GM23338 (cell line): ENCODE results near the gene CABLES1. TPM values are rescaled to one million over a fixed set of nuclear protein-coding genes. Genes with fewer than 3 reads are reported as not detected.

Experiments used
- ATAC-seq: fragments of 200-7000 bp; cut with Tn5 transposase; 3 replicates; pipeline ENCODE4 v1.9.1; 2020
- DNase-seq: peaks from one replicate; pipeline ENCODE4 v3.0.0-alpha.2; 2015; ENCODE audit warnings: low spot score
- H2AFZ ChIP-seq: fragments of 200-600 bp; sonication (generic); 2 replicates; pipeline ENCODE4 v1.8.0; 2016; ENCODE audit warnings: antibody characterized with exemption, mild to moderate bottlenecking, moderate library complexity
- H3F3A ChIP-seq: fragments of 200-600 bp; sonication (generic); replicated peaks from 2 replicates; pipeline ENCODE4 v1.8.0; 2017; ENCODE audit warnings: antibody characterized with exemption, mixed run types, low read depth
- H3K27ac ChIP-seq: fragments of 200-600 bp; sonication (generic); 2 replicates; pipeline ENCODE4 v1.6.1; 2016; ENCODE audit warnings: low read depth
- H3K27me3 ChIP-seq: fragments of 200-600 bp; sonication (generic); 2 replicates; pipeline ENCODE4 v1.8.0; 2016; ENCODE audit warnings: mild to moderate bottlenecking, mixed run types, moderate library complexity; ENCODE audit not compliant: insufficient read depth
- H3K36me3 ChIP-seq: fragments of 200-600 bp; sonication (generic); 2 replicates; pipeline ENCODE4 v1.8.0; 2016; ENCODE audit warnings: mild to moderate bottlenecking; ENCODE audit not compliant: insufficient read depth
- H3K4me1 ChIP-seq: fragments of 200-600 bp; sonication (generic); 2 replicates; pipeline ENCODE4 v1.8.0; 2016; ENCODE audit warnings: mild to moderate bottlenecking, moderate library complexity; ENCODE audit not compliant: insufficient read depth
- H3K4me2 ChIP-seq: fragments of 200-600 bp; sonication (generic); 2 replicates; pipeline ENCODE4 v1.7.1; 2017; ENCODE audit warnings: mixed run types
- H3K4me3 ChIP-seq: fragments of 200-600 bp; sonication (generic); 2 replicates; pipeline ENCODE4 v1.6.1; 2016; ENCODE audit warnings: mixed run types
- H3K79me2 ChIP-seq: fragments of 200-600 bp; sonication (generic); replicated peaks from 2 replicates; pipeline ENCODE4 v1.8.0; 2017; ENCODE audit warnings: mild to moderate bottlenecking; ENCODE audit not compliant: insufficient read depth
- H3K9me2 ChIP-seq: fragments of 200-600 bp; sonication (generic); 2 replicates; pipeline ENCODE4 v1.8.0; 2017; ENCODE audit not compliant: insufficient read depth
- H4K20me1 ChIP-seq: fragments of 200-600 bp; sonication (generic); replicated peaks from 2 replicates; pipeline ENCODE4 v1.8.0; 2017; ENCODE audit warnings: mild to moderate bottlenecking; ENCODE audit not compliant: insufficient read depth
- H3K27ac Mint-ChIP-seq: 2 replicates; pipeline ENCODE4 v1.8.0; 2020; ENCODE audit warnings: inconsistent platforms, mild to moderate bottlenecking, moderate library complexity, mixed read lengths
- H3K27me3 Mint-ChIP-seq: 3 replicates; pipeline ENCODE4 v1.8.0; 2022; ENCODE audit warnings: low read depth, mild to moderate bottlenecking, moderate library complexity, mixed read lengths, inconsistent platforms; ENCODE audit not compliant: insufficient read depth, poor library complexity
- H3K36me3 Mint-ChIP-seq: 3 replicates; pipeline ENCODE4 v1.8.0; 2021; ENCODE audit warnings: low read depth, mild to moderate bottlenecking, inconsistent platforms, moderate library complexity, mixed read lengths
- H3K4me1 Mint-ChIP-seq: 3 replicates; pipeline ENCODE4 v1.8.0; 2020; ENCODE audit warnings: mild to moderate bottlenecking, inconsistent platforms, mixed read lengths
- H3K4me3 Mint-ChIP-seq: 3 replicates; pipeline ENCODE4 v1.8.0; 2021; ENCODE audit warnings: moderate library complexity, mild to moderate bottlenecking, inconsistent platforms, mixed read lengths
- H3K9me3 Mint-ChIP-seq: 3 replicates; pipeline ENCODE4 v1.8.0; 2020; ENCODE audit warnings: moderate library complexity, mild to moderate bottlenecking, inconsistent platforms, mixed read lengths
- CREB1 ChIP-seq: fragments of 250-450 bp; sonication (Bioruptor Pico); IDR thresholded peaks from 2 replicates; pipeline ENCODE4 v1.5.0; 2020; ENCODE audit warnings: low read depth, mild to moderate bottlenecking, moderate library complexity
- CTCF ChIP-seq, 2 experiments: fragments of 200-600 bp in 1 of 2; sonication (generic) in 1 of 2; conservative IDR thresholded peaks; 2 replicates each; pipeline versions ENCODE4 v1.5.1 to v1.6.1; 2016 to 2017; ENCODE audit warnings: antibody characterized with exemption in 2 of 2, low read depth in 2 of 2, mild to moderate bottlenecking in 2 of 2, moderate library complexity in 1 of 2
- ETS1 ChIP-seq: IDR thresholded peaks from 2 replicates; pipeline ENCODE4 v1.6.1; 2016; ENCODE audit warnings: antibody characterized with exemption
- EZH2 ChIP-seq: fragments of 200-600 bp; sonication (generic); IDR thresholded peaks from one replicate; pipeline ENCODE4 v1.8.0; 2017; ENCODE audit warnings: antibody characterized with exemption, mild to moderate bottlenecking, low read depth; ENCODE audit not compliant: unreplicated experiment
- EZH2phosphoT487 ChIP-seq: fragments of 200-600 bp; sonication (generic); IDR thresholded peaks from one replicate; pipeline ENCODE4 v1.8.1; 2018; ENCODE audit warnings: antibody characterized with exemption; ENCODE audit not compliant: unreplicated experiment
- JUNB ChIP-seq: IDR thresholded peaks from one replicate; pipeline ENCODE4 v1.6.1; 2016; ENCODE audit warnings: antibody characterized with exemption; ENCODE audit not compliant: unreplicated experiment
- NANOG ChIP-seq: IDR thresholded peaks from 2 replicates; pipeline ENCODE4 v1.6.1; 2016; ENCODE audit warnings: antibody characterized with exemption, borderline replicate concordance
- POLR2AphosphoS5 ChIP-seq: IDR thresholded peaks from 2 replicates; pipeline ENCODE4 v1.6.1; 2016; ENCODE audit warnings: antibody characterized with exemption, low read depth
- STAT1 ChIP-seq: IDR thresholded peaks from one replicate; pipeline ENCODE4 v1.6.1; 2016; ENCODE audit warnings: antibody characterized with exemption; ENCODE audit not compliant: unreplicated experiment
- ZNF114 ChIP-seq: fragments of 250-450 bp; sonication (Bioruptor Pico); IDR thresholded peaks from 2 replicates; pipeline ENCODE4 v1.5.0; 2020; ENCODE audit warnings: mild to moderate bottlenecking, moderate library complexity
- ZNF462 ChIP-seq: fragments of 250-450 bp; sonication (Bioruptor Pico); IDR thresholded peaks from 2 replicates; pipeline ENCODE4 v1.5.0; 2020; ENCODE audit warnings: mild to moderate bottlenecking, moderate library complexity
- polyA plus RNA-seq: library from polyadenylated mRNA; unstranded; fragments of >200 nt; fragmentation: Nextera tagmentation; extraction: Ambion mirVana; gene quantifications from 2 replicates; pipeline ENCODE4 v1.2.1, GENCODE V29; 2016
- total RNA-seq: library from RNA; depleted of rRNA; stranded (reverse); fragments of >200 nt; shearing (Covaris generic); gene quantifications from 2 replicates; pipeline ENCODE4 v1.2.3, GENCODE V29; 2014

Gene CABLES1
- total and polyA plus RNA-seq, 2 experiments from 2014 or later = 2.6 to 12.4 TPM

GRCh38 chr18:23172591-23173380 lies 37.5 kb downstream of the CABLES1 start:
- peaks cover 33% of the 10 kb centered on the region for H3K4me1 ChIP-seq
- peaks cover 80% of the 10 kb centered on the region for H3K4me1 Mint-ChIP-seq
- no peaks in the 10 kb centered on the region for H3K9me3 Mint-ChIP-seq
- H2AFZ ChIP-seq = no peak overlapping the region
- H3K4me2 ChIP-seq = no peak overlapping the region
- H3K79me2 ChIP-seq = peaks cover 62% of the 10 kb centered on the region
- no peak overlapping the region for H3K4me3 ChIP-seq
- peaks cover 2% of the 10 kb centered on the region; the same call in 1 of the 3 replicates for H3K36me3 Mint-ChIP-seq
- H3K27ac ChIP-seq = no peak overlapping the region
- H3K27ac Mint-ChIP-seq = no peak overlapping the region
- ATAC-seq (no peak), DNase-seq (no peak)
- TF ChIP-seq JUNB = no peak
- TF ChIP-seq ZNF462 (CRISPR knock-in tag) = no peak
- TF ChIP-seq STAT1 = no peak
- no peak for TF ChIP-seq ZNF114 (CRISPR knock-in tag)
- no peaks in the 10 kb centered on the region for H3K27me3 ChIP-seq
- no peak overlapping the region for H3K4me3 Mint-ChIP-seq
- H3K36me3 ChIP-seq = no peaks in the 10 kb centered on the region
- no peaks in the 10 kb centered on the region for H3K9me2 ChIP-seq
- peaks cover 19% of the 10 kb centered on the region for H3K27me3 Mint-ChIP-seq
- H4K20me1 ChIP-seq = no peaks in the 10 kb centered on the region
- H3F3A ChIP-seq = peaks cover 12% of the 10 kb centered on the region; the same call in 1 of the 2 replicates

GRCh38 chr18:23173912-23174311 lies 38.6 kb downstream of the CABLES1 start:
- no peaks in the 10 kb centered on the region for H3K36me3 ChIP-seq
- no peak overlapping the region for H3K27ac ChIP-seq
- Mint-ChIP-seq H3K27me3 (peaks cover 19% of the 10 kb centered on the region), H3K4me3 (no peak overlapping the region), H3K36me3 (no peaks in the 10 kb centered on the region), H3K27ac (no peak overlapping the region), H3K4me1 (peaks cover 78% of the 10 kb centered on the region), H3K9me3 (no peaks in the 10 kb centered on the region)
- ATAC-seq = no peak
- TF ChIP-seq POLR2AphosphoS5 (no peak), CREB1 (CRISPR knock-in tag) (no peak), STAT1 (no peak), ETS1 (no peak), CTCF (conservative IDR thresholded peaks at IDR 0.05; ENCODE audit: low read depth in 2 of 2) (no peak), EZH2phosphoT487 (no peak), NANOG (no peak), EZH2 (no peak)
- peaks cover 62% of the 10 kb centered on the region for H3K79me2 ChIP-seq
- H3K4me2 ChIP-seq = no peak overlapping the region
- DNase-seq = no peak
- peaks cover 5% of the 10 kb centered on the region; the same call in 1 of the 2 replicates for H3F3A ChIP-seq
- no peaks in the 10 kb centered on the region for H4K20me1 ChIP-seq
- peaks cover 29% of the 10 kb centered on the region for H3K4me1 ChIP-seq
- no peaks in the 10 kb centered on the region for H3K27me3 ChIP-seq
- no peaks in the 10 kb centered on the region for H3K9me2 ChIP-seq
- no peak overlapping the region for H3K4me3 ChIP-seq
- no peak overlapping the region for H2AFZ ChIP-seq
